D721Med (cell line): ENCODE data around the gene TPD52L3.

ENCODE experiments used
- DNase-seq: peaks from one replicate; pipeline ENCODE4 v3.0.0; 2011; ENCODE audit warnings: low spot score; ENCODE audit not compliant: insufficient read length
- FAIRE-seq: peaks from 2 replicates; lab custom pipeline; 2011; peaks lifted over from hg19 to GRCh38; lab: Jason Lieb, UNC
- CTCF ChIP-seq: IDR thresholded peaks from 2 replicates; pipeline ENCODE4 v1.5.1; 2012; ENCODE audit warnings: mild to moderate bottlenecking, control low read depth; ENCODE audit not compliant: insufficient read depth; ENCODE audit errors: missing control alignments

The TPD52L3 gene

GRCh38 chr9:6330958-6331634 is 2.9 kb downstream of the TPD52L3 start:
- DNase-seq, result no peak
- no peak for TF ChIP-seq CTCF
- FAIRE-seq, result no peak

GRCh38 chr9:6334305-6334704 is 6.1 kb downstream of the TPD52L3 start:
- FAIRE-seq, result no peak
- no peak for TF ChIP-seq CTCF

GRCh38 chr9:6348766-6349165 is 20.6 kb downstream of the TPD52L3 start:
- TF ChIP-seq CTCF, result no peak
- no peak for DNase-seq
- FAIRE-seq, result no peak

More at GRCh38 chr9:6334305-6334704, 6.1 kb downstream of the TPD52L3 start:
- DNase-seq, result no peak

- FAIRE-seq (no peak), DNase-seq (no peak)
- no peak for TF ChIP-seq CTCF
These were observed 23.6 kb downstream of the TPD52L3 start for GRCh38 chr9:6351737-6352136.

GRCh38 chr9:6354072-6354686 is 26.0 kb downstream of the TPD52L3 start:
- FAIRE-seq, result peak; percentile 79
- DNase-seq, result peak; percentile 43
- TF ChIP-seq CTCF, result peak; percentile 87

- no peak for FAIRE-seq
- DNase-seq, result no peak
- no peak for TF ChIP-seq CTCF
These were observed 27.6 kb downstream of the TPD52L3 start for GRCh38 chr9:6355728-6356127.

GRCh38 chr9:6356441-6356840 is 28.3 kb downstream of the TPD52L3 start:
- FAIRE-seq, result no peak
- no peak for DNase-seq
- TF ChIP-seq CTCF, result no peak
